H9 (cell line): ENCODE data around the gene PKD2L1. TPM values are rescaled to one million over a fixed set of nuclear protein-coding genes. Genes with fewer than 3 reads are reported as not detected.
A peak's percentile ranks its signal among the peaks of the same experiment; 100 is the strongest.

Experiments
- DNase-seq: peaks from one replicate; pipeline ENCODE4 v3.0.0-alpha.2; 2017
- H2AFZ ChIP-seq: one replicate; pipeline ENCODE4 v1.6.1; 2013; ENCODE audit warnings: mild to moderate bottlenecking, low read length, control low read depth, moderate library complexity
- H2AK5ac ChIP-seq: 2 replicates; pipeline ENCODE4 v1.6.1; 2013; ENCODE audit warnings: low read length, control low read depth, mixed read lengths; ENCODE audit not compliant: insufficient read length
- H2BK120ac ChIP-seq: one replicate; pipeline ENCODE4 v1.6.1; 2013; ENCODE audit warnings: low read depth, mild to moderate bottlenecking, low read length, control low read depth, inconsistent platforms; ENCODE audit not compliant: poor library complexity, severe bottlenecking
- H2BK12ac ChIP-seq: 2 replicates; pipeline ENCODE4 v1.6.1; 2013; ENCODE audit warnings: low read length, control low read depth, mixed read lengths, low read depth; ENCODE audit not compliant: insufficient read length
- H2BK15ac ChIP-seq: 2 replicates; pipeline ENCODE4 v1.6.1; 2013; ENCODE audit warnings: low read depth, low read length, control low read depth
- H2BK20ac ChIP-seq: one replicate; pipeline ENCODE4 v1.6.1; 2013; ENCODE audit warnings: low read depth, mild to moderate bottlenecking, low read length, control low read depth, inconsistent platforms; ENCODE audit not compliant: poor library complexity, severe bottlenecking
- H2BK5ac ChIP-seq: 2 replicates; pipeline ENCODE4 v1.6.1; 2013; ENCODE audit warnings: low read length, control low read depth, mixed read lengths; ENCODE audit not compliant: insufficient read length
- H3K14ac ChIP-seq: 2 replicates; pipeline ENCODE4 v1.6.1; 2013; ENCODE audit warnings: low read length, control low read depth; ENCODE audit not compliant: insufficient read depth
- H3K18ac ChIP-seq: 2 replicates; pipeline ENCODE4 v1.6.1; 2013; ENCODE audit warnings: low read depth, mild to moderate bottlenecking, mixed read lengths, low read length, control low read depth; ENCODE audit not compliant: insufficient read length
- H3K23ac ChIP-seq: 2 replicates; pipeline ENCODE4 v1.6.1; 2013; ENCODE audit warnings: low read length, control low read depth, mixed read lengths, low read depth; ENCODE audit not compliant: insufficient read length
- H3K23me2 ChIP-seq: 2 replicates; pipeline ENCODE4 v1.6.1; 2013; ENCODE audit warnings: low read depth, mild to moderate bottlenecking, mixed read lengths, low read length, control low read depth; ENCODE audit not compliant: insufficient read length, poor library complexity, severe bottlenecking
- H3K27ac ChIP-seq: 2 replicates; pipeline ENCODE4 v1.5.1; 2013; ENCODE audit warnings: low read length, control low read depth, mixed read lengths, low read depth; ENCODE audit not compliant: insufficient read length
- H3K27me3 ChIP-seq: 2 replicates; pipeline ENCODE4 v1.6.1; 2013; ENCODE audit warnings: low read length, control low read depth, inconsistent platforms; ENCODE audit not compliant: insufficient read depth
- H3K4ac ChIP-seq: 2 replicates; pipeline ENCODE4 v1.6.1; 2013; ENCODE audit warnings: low read depth, mild to moderate bottlenecking, control low read depth, inconsistent platforms, low read length, moderate library complexity
- H3K4me1 ChIP-seq: 2 replicates; pipeline ENCODE4 v1.6.1; 2013; ENCODE audit warnings: low read length, control low read depth, inconsistent platforms; ENCODE audit not compliant: insufficient read depth
- H3K4me2 ChIP-seq: 2 replicates; pipeline ENCODE4 v1.6.1; 2013; ENCODE audit warnings: low read length, control low read depth, mixed read lengths; ENCODE audit not compliant: insufficient read length, insufficient read depth
- H3K56ac ChIP-seq: 2 replicates; pipeline ENCODE4 v1.6.1; 2013; ENCODE audit warnings: low read depth, mild to moderate bottlenecking, mixed read lengths, low read length, control low read depth; ENCODE audit not compliant: insufficient read length
- H3K79me1 ChIP-seq: 2 replicates; pipeline ENCODE4 v1.6.1; 2013; ENCODE audit warnings: low read depth, mild to moderate bottlenecking, moderate library complexity, low read length, control low read depth, inconsistent platforms; ENCODE audit not compliant: insufficient read depth, poor library complexity, severe bottlenecking
- H3K79me2 ChIP-seq: 2 replicates; pipeline ENCODE4 v1.6.1; 2013; ENCODE audit warnings: low read length, control low read depth, inconsistent platforms; ENCODE audit not compliant: insufficient read depth
- H3K9ac ChIP-seq: 2 replicates; pipeline ENCODE4 v1.6.1; 2013; ENCODE audit warnings: low read length, control low read depth, mixed read lengths; ENCODE audit not compliant: insufficient read length; ENCODE audit errors: extremely low read depth
- H3K9me3 ChIP-seq: one replicate; pipeline ENCODE4 v1.6.1; 2013; ENCODE audit warnings: low read depth, low read length, inconsistent platforms; ENCODE audit not compliant: control insufficient read depth
- H3T11ph ChIP-seq: one replicate; pipeline ENCODE4 v1.6.1; 2013; ENCODE audit warnings: mild to moderate bottlenecking, low read length, control low read depth, inconsistent platforms
- H4K20me1 ChIP-seq: one replicate; pipeline ENCODE4 v1.6.1; 2013; ENCODE audit not compliant: control insufficient read depth, insufficient read length, insufficient read depth
- H4K5ac ChIP-seq: 2 replicates; pipeline ENCODE4 v1.6.1; 2013; ENCODE audit warnings: low read depth, mild to moderate bottlenecking, mixed read lengths, low read length, control low read depth; ENCODE audit not compliant: insufficient read length
- H4K8ac ChIP-seq: replicated peaks from 2 replicates; pipeline ENCODE4 v1.6.1; 2013; ENCODE audit warnings: low read length, control low read depth, mixed read lengths, low read depth; ENCODE audit not compliant: insufficient read length
- H4K91ac ChIP-seq: 2 replicates; pipeline ENCODE4 v1.6.1; 2013; ENCODE audit warnings: low read depth, mild to moderate bottlenecking, moderate library complexity, mixed read lengths, low read length, control low read depth; ENCODE audit not compliant: insufficient read length
- H3K27ac Mint-ChIP-seq, 3 experiments: 2 replicates in 2 of 3; 3 replicates in 1 of 3; pipeline ENCODE4 v1.8.0; 2020 to 2021; ENCODE audit warnings: mixed read lengths in 3 of 3, mild to moderate bottlenecking in 1 of 3, moderate library complexity in 1 of 3
- H3K27me3 Mint-ChIP-seq: 2 replicates; pipeline ENCODE4 v1.8.0; 2021; ENCODE audit warnings: low read depth, mild to moderate bottlenecking, moderate library complexity, mixed read lengths
- H3K36me3 Mint-ChIP-seq, 3 experiments: 2 replicates in 2 of 3; 3 replicates in 1 of 3; pipeline ENCODE4 v1.8.0; 2020 to 2021; ENCODE audit warnings: low read depth in 3 of 3, mixed read lengths in 3 of 3; ENCODE audit not compliant: insufficient read depth in 1 of 3
- H3K4me1 Mint-ChIP-seq, 2 experiments: 2 replicates each; pipeline ENCODE4 v1.8.0; 2020; ENCODE audit warnings: mixed read lengths in 2 of 2
- H3K4me3 Mint-ChIP-seq, 2 experiments: 2 replicates in 1 of 2; 3 replicates in 1 of 2; pipeline ENCODE4 v1.8.0; 2020 to 2021; ENCODE audit warnings: mild to moderate bottlenecking in 2 of 2, mixed read lengths in 2 of 2, moderate library complexity in 1 of 2
- H3K9me3 Mint-ChIP-seq, 2 experiments: 2 replicates in 1 of 2; 3 replicates in 1 of 2; pipeline ENCODE4 v1.8.0; 2020; ENCODE audit warnings: mild to moderate bottlenecking in 2 of 2, mixed read lengths in 2 of 2, moderate library complexity in 1 of 2
- CTCF ChIP-seq: fragments of 200-600 bp; sonication (generic); conservative IDR thresholded peaks from 3 replicates; pipeline ENCODE4 v1.8.0; 2021; ENCODE audit warnings: antibody characterized with exemption, mild to moderate bottlenecking
- WGBS: extraction: QIAGEN DNeasy Blood & Tissue Kit; methylation state at CpG from one replicate; pipeline ENCODE4 v1.1.7; 2013; ENCODE audit warnings: missing lambda C conversion rate, low lambda C conversion rate, mixed read lengths; ENCODE audit not compliant: insufficient read length; ENCODE audit errors: extremely low coverage; 5-methylcytosine and 5-hydroxymethylcytosine counted together
- total RNA-seq: library from RNA; stranded (reverse); gene quantifications from 2 replicates; pipeline ENCODE4 v1.2.1, GENCODE V29; 2021

Gene PKD2L1
- total RNA-seq, 1 experiment from 2014 or later = 0.20 TPM

- Mint-ChIP-seq H3K4me1 (peaks cover 16 to 27% of the 10 kb centered on the region in 2 experiments), H3K36me3 (peaks cover 29 to 57% (median 49%) of the 10 kb centered on the region in 3 experiments), H3K27ac (peak overlapping the region in 1 of 3 experiments; percentile 87; a peak in 1 of 7 replicates), H3K4me3 (no peak overlapping the region), H3K27me3 (peaks cover 1% of the 10 kb centered on the region; the same call in 1 of the 2 replicates), H3K9me3 (no peaks in the 10 kb centered on the region)
- Histone ChIP-seq H3K27me3 (no peaks in the 10 kb centered on the region), H3K27ac (no peak overlapping the region), H3T11ph (no peak overlapping the region), H4K8ac (no peak overlapping the region), H3K4me1 (no peaks in the 10 kb centered on the region), H3K23me2 (no peaks in the 10 kb centered on the region), H2BK15ac (no peak overlapping the region), H2BK12ac (no peak overlapping the region), H3K9ac (no peak overlapping the region), H4K91ac (no peak overlapping the region), H3K4ac (no peak overlapping the region), H2AFZ (no peak overlapping the region), H3K9me3 (no peaks in the 10 kb centered on the region), H2BK20ac (no peak overlapping the region), H3K23ac (no peak overlapping the region), H2BK5ac (no peak overlapping the region), H3K56ac (no peak overlapping the region), H4K20me1 (no peaks in the 10 kb centered on the region), H2BK120ac (no peak overlapping the region), H3K79me1 (no peaks in the 10 kb centered on the region), H4K5ac (no peak overlapping the region), H2AK5ac (no peak overlapping the region), H3K4me2 (no peak overlapping the region), H3K14ac (no peak overlapping the region), H3K79me2 (no peaks in the 10 kb centered on the region), H3K18ac (no peak overlapping the region)
- TF ChIP-seq CTCF = no peak
- no CpG with 5 or more reads among the region's 3 CpGs for WGBS
- no peak for DNase-seq
Observed at GRCh38 chr10:100364175-100364574, 34.1 kb upstream of the PKD2L1 start.
